ENCODE measurements around the gene DRAXIN.

Gene DRAXIN

DNA sequence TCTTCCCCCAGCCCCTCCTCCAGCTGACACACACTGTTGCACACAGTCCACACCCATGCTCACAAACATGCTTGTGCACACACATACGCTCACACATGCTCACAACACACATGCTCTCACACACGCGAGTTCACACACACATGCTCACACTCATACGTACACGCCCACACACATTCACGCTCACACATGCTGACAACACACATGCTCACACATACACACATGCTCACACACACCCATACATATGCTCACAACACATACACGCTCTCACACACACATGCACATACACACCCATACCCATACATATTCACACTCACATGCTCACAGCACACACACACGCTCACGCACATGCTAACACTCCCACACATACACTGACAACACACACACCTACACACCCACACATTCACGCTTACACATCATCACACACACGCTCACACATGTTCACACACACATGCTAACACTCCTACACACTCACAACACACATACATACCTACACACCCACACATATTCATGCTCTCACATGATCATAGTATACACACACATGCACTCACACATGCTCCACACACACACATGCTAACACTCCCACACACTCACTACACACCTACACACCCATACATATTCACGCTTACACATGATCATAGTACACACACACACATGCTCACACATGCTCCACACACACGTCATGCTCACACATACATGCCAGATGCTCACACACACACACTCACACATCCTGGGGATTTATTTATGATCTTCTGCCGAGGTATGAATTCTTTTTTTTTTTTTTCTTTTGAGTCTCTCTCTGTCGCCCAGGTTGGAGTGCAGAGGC, 10.7 kb downstream of the DRAXIN start:
- TF ChIP-seq, protein P1, sequence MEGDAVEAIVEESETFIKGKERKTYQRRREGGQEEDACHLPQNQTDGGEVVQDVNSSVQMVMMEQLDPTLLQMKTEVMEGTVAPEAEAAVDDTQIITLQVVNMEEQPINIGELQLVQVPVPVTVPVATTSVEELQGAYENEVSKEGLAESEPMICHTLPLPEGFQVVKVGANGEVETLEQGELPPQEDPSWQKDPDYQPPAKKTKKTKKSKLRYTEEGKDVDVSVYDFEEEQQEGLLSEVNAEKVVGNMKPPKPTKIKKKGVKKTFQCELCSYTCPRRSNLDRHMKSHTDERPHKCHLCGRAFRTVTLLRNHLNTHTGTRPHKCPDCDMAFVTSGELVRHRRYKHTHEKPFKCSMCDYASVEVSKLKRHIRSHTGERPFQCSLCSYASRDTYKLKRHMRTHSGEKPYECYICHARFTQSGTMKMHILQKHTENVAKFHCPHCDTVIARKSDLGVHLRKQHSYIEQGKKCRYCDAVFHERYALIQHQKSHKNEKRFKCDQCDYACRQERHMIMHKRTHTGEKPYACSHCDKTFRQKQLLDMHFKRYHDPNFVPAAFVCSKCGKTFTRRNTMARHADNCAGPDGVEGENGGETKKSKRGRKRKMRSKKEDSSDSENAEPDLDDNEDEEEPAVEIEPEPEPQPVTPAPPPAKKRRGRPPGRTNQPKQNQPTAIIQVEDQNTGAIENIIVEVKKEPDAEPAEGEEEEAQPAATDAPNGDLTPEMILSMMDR (IDR thresholded peaks at IDR 0.05), result no peak

DNA sequence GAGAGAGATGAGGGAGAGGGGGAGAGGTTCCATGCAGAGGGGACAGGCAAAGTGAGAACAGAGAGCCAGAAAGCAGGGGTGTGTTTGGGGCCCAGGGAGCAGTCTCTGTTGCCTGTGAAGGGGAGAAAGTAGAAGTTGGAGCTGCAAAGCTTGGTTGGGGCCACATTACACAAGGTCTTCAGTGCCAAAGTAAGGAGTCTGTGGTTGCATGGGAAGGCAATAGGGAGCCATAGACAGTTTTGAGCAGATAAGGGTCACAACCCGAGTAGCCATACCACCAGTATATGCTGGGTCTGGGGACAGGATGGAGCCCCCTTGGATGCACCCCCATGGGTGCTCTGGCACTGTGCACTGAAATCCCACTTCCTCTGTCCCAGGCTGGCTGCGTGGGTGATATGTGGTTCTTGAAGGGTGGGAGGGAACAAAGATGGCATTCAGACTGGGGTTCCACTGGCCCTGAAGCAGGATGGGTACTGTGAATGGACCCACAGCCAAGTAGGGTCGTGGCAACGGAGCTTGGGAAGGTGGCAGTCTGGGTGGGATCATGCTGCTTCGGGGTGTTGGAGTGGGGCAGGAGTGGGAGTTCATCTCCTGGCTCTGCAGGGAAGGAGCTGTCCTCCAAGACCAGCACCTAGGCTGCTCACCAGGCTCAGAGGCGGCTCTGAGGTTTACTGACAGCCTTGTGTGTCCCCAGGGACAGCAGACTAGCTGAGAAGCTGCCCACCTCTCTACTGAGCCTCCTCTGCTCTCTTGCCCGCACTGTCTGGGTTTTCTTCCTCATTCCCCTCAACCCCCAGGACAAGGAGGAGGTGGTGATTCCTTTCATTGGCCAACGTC, 12.1 kb downstream of the DRAXIN start:
- TF ChIP-seq, protein P1 (IDR thresholded peaks at IDR 0.05), result no peak

DNA sequence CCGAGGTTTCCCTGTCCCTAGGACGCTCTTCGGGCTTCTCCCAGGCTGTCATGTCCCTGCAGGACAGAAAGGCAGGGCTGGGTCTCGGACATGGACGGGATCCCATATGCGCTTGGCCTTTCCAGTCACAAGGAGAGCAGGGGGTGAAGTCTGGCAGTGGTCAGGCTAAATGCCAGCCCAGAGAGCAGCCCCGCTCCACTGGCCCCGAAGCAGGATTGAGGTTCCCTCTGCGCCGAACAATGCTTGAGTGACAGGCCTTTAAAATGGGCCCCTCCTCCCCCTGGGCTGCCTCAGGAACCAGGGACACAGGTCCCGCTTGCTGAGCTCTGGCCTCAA, 12.7 kb downstream of the DRAXIN start:
- TF ChIP-seq, protein P1 (IDR thresholded peaks at IDR 0.05), result no peak

DNA sequence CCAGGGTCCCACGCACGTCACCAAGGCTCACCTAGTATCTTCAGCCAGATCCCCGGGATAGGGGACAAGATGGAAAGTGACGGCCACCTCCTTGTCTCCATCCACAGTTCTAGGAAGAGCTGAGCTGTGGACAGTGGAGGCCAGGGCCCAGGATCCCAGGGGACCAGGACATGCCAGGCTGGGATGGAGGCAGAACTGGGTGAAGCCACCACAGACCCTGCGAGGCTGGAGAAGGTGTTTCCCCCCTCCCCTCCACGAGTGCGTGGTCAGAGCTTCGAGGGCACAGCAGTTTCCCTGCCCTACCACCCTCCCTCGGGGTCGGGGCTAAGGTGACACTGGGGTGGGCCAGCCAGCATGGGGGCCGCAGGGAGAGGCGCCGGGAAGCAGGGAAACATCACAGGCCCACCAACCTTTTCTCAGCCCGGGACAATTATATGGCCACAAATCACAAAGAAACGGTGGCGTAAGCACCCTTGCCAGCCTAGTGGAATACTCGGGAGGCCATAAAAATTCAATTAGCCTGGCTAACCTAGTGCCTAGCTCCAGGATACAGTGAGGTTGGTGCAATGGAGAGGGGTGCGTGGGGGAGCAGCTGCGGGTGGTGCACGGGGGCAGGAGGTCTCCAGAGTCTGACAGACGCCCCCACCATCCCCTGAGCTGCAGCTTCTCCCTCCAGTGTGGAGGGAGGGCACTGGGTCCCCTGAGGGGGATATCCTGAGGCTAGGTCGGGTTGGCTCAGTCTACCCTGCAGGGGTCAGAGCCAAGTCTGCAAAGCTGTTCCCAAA, 13.4 kb downstream of the DRAXIN start:
- TF ChIP-seq, protein P1 (IDR thresholded peaks at IDR 0.05), result no peak

DNA sequence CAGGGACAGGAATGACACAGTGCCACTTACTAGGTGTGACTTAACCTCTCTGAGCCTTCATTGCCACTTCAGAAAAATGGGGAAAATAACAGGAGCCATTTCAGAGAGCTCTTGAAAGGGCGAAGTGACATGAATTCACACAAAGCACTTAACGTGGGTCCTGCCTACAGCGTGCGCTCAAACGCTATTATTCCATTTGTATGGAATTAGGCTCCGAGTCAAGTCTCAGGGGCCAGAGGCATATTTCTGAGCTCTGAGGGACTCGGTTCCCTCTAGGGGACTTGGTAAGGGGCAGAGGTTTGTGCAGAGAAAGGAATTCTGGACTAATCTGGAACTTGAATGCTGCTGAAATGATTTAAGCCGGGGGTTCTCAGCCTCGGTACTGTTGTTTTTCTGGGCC, 14.1 kb downstream of the DRAXIN start:
- TF ChIP-seq, protein P1 (IDR thresholded peaks at IDR 0.05), result no peak

DNA sequence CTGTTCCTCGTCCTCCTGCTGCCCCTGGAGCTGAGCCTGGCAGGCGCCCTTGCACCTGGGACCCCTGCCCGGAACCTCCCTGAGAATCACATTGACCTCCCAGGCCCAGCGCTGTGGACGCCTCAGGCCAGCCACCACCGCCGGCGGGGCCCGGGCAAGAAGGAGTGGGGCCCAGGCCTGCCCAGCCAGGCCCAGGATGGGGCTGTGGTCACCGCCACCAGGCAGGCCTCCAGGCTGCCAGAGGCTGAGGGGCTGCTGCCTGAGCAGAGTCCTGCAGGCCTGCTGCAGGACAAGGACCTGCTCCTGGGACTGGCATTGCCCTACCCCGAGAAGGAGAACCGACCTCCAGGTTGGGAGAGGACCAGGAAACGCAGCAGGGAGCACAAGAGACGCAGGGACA, 14.8 kb downstream of the DRAXIN start:
- TF ChIP-seq, protein P1 (IDR thresholded peaks at IDR 0.05), result no peak

DNA sequence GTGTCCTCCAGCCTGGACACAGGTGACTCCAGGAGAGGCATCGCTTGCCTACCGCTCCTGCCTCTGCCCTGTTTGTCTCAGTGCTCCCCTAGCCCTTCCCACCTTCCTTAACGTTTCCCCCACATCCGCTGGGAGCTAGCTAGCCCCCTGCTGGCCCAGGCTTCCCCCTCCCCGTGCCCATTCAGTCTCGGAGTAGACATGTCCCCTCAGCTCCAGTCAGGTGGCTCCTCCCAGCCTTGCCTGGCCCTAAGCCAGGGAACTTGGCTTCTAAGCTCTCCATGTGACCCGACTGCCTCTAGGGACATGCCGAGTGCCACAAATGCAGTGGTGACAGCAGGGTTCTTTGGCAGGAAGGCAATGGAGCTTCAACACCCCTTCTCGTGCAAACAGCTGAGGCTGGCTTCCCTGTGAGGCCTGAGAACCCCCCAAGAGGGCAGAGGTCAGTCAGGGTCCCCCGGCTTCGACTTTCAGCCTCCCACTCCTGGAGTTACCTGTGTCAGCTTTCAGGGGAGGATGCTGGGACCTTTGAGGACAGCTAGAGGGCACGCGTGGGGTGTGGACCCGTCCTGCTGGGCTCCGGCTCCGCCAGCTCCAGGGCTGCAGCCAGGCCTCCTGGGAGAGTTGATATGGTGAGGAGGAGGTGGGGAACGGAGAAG, 16.2 kb downstream of the DRAXIN start:
- TF ChIP-seq, protein P1 (IDR thresholded peaks at IDR 0.05), result no peak
